ENCODE measurements around the gene USP36. TPM values are rescaled to one million over a fixed set of nuclear protein-coding genes. Genes with fewer than 3 reads are reported as not detected.

USP36 gene
- total and polyA plus RNA-seq, 4 donors, result 8.0 to 20.7 (median 10.5) TPM

DNA sequence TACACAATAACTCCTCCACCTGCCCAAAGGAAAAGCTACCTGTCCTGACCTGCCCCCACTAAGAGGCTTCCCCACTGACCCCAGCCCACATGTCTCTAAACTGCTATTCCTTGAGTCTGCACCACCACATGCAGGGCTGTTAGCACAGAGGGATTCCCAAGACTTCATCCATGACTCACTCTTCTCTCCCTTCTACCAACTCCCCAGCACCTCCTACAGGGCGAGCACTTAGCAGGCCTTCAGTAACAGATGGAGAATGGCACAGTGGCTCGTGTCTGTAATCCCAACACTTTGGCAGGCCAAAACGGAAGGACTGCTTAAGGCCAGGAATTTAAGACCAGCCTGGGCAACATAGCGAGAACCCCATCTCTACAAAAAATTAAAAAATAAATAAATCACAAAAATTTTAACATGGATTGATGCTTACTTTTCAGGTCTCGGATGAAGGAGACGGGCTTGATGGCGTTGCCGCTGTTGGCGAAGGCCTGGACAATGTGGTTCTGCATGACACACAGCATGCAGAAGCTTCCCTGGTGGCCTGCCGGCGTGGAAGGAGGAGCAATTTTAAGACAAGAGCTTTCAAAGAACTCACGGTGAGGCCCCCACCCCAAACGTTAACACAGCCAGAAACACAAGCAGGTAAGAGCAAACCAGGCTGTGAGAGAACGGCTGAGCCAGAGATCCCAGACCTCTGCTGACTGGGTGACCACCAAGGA lies 12.0 kb downstream of the USP36 start:
- Histone ChIP-seq H3K27me3 (ENCODE audit: control insufficient read depth in 4 of 4, insufficient read depth in 4 of 4, low read length in 3 of 4) (no peaks in the 10 kb centered on the region), H3K4me3 (ENCODE audit: low read depth in 1 of 3, low read length in 3 of 3) (no peak overlapping the region), H3K27ac (ENCODE audit: low read depth in 1 of 2, low read length in 2 of 2) (no peak overlapping the region), H3K9me3 (ENCODE audit: control insufficient read depth in 4 of 4, low read length in 3 of 4) (no peaks in the 10 kb centered on the region), H3K36me3 (ENCODE audit: control insufficient read depth in 4 of 4, insufficient read depth in 3 of 4, low read depth in 1 of 4, low read length in 3 of 4) (peaks cover 21 to 77% (median 62%) of the 10 kb centered on the region in 4 donors), H3K4me1 (ENCODE audit: control insufficient read depth in 4 of 4, insufficient read depth in 4 of 4, low read length in 3 of 4) (peaks cover 0 to 7% (median 3%) of the 10 kb centered on the region in 4 donors), H3K9ac (ENCODE audit: low read depth in 1 of 2, low read length in 2 of 2) (no peak overlapping the region)
- 96% methylated on average over 14 of the region's 14 CpGs for WGBS
- TF ChIP-seq FOXA2 (IDR thresholded peaks at IDR 0.05) (no peak), RAD21 (IDR thresholded peaks at IDR 0.05) (no peak), NR2F2 (IDR thresholded peaks at IDR 0.05) (no peak), RXRA (IDR thresholded peaks at IDR 0.05) (no peak), SP1 (IDR thresholded peaks at IDR 0.05) (no peak), HNF4G (IDR thresholded peaks at IDR 0.05) (no peak), HNF4A (conservative IDR thresholded peaks at IDR 0.05) (no peak), YY1 (IDR thresholded peaks at IDR 0.05) (no peak), GABPA (IDR thresholded peaks at IDR 0.05 in 1 of 2, conservative IDR thresholded peaks at IDR 0.05 in 1 of 2) (no peak), FOXA1 (IDR thresholded peaks at IDR 0.05) (no peak)
- TF ChIP-seq, protein P1, sequence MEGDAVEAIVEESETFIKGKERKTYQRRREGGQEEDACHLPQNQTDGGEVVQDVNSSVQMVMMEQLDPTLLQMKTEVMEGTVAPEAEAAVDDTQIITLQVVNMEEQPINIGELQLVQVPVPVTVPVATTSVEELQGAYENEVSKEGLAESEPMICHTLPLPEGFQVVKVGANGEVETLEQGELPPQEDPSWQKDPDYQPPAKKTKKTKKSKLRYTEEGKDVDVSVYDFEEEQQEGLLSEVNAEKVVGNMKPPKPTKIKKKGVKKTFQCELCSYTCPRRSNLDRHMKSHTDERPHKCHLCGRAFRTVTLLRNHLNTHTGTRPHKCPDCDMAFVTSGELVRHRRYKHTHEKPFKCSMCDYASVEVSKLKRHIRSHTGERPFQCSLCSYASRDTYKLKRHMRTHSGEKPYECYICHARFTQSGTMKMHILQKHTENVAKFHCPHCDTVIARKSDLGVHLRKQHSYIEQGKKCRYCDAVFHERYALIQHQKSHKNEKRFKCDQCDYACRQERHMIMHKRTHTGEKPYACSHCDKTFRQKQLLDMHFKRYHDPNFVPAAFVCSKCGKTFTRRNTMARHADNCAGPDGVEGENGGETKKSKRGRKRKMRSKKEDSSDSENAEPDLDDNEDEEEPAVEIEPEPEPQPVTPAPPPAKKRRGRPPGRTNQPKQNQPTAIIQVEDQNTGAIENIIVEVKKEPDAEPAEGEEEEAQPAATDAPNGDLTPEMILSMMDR (IDR thresholded peaks at IDR 0.05; ENCODE audit: low read depth, low read length, missing input control), result no peak
- TF ChIP-seq, protein P2, sequence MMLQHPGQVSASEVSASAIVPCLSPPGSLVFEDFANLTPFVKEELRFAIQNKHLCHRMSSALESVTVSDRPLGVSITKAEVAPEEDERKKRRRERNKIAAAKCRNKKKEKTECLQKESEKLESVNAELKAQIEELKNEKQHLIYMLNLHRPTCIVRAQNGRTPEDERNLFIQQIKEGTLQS (IDR thresholded peaks at IDR 0.05), result no peak
- TF ChIP-seq, protein P3, sequence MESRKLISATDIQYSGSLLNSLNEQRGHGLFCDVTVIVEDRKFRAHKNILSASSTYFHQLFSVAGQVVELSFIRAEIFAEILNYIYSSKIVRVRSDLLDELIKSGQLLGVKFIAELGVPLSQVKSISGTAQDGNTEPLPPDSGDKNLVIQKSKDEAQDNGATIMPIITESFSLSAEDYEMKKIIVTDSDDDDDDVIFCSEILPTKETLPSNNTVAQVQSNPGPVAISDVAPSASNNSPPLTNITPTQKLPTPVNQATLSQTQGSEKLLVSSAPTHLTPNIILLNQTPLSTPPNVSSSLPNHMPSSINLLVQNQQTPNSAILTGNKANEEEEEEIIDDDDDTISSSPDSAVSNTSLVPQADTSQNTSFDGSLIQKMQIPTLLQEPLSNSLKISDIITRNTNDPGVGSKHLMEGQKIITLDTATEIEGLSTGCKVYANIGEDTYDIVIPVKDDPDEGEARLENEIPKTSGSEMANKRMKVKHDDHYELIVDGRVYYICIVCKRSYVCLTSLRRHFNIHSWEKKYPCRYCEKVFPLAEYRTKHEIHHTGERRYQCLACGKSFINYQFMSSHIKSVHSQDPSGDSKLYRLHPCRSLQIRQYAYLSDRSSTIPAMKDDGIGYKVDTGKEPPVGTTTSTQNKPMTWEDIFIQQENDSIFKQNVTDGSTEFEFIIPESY (IDR thresholded peaks at IDR 0.05), result no peak
- TF ChIP-seq, protein P4, sequence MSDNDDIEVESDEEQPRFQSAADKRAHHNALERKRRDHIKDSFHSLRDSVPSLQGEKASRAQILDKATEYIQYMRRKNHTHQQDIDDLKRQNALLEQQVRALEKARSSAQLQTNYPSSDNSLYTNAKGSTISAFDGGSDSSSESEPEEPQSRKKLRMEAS (IDR thresholded peaks at IDR 0.05), result no peak
- TF ChIP-seq, protein P5, sequence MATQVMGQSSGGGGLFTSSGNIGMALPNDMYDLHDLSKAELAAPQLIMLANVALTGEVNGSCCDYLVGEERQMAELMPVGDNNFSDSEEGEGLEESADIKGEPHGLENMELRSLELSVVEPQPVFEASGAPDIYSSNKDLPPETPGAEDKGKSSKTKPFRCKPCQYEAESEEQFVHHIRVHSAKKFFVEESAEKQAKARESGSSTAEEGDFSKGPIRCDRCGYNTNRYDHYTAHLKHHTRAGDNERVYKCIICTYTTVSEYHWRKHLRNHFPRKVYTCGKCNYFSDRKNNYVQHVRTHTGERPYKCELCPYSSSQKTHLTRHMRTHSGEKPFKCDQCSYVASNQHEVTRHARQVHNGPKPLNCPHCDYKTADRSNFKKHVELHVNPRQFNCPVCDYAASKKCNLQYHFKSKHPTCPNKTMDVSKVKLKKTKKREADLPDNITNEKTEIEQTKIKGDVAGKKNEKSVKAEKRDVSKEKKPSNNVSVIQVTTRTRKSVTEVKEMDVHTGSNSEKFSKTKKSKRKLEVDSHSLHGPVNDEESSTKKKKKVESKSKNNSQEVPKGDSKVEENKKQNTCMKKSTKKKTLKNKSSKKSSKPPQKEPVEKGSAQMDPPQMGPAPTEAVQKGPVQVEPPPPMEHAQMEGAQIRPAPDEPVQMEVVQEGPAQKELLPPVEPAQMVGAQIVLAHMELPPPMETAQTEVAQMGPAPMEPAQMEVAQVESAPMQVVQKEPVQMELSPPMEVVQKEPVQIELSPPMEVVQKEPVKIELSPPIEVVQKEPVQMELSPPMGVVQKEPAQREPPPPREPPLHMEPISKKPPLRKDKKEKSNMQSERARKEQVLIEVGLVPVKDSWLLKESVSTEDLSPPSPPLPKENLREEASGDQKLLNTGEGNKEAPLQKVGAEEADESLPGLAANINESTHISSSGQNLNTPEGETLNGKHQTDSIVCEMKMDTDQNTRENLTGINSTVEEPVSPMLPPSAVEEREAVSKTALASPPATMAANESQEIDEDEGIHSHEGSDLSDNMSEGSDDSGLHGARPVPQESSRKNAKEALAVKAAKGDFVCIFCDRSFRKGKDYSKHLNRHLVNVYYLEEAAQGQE (IDR thresholded peaks at IDR 0.05), result no peak
- no peak for DNase-seq (ENCODE audit: low spot score)
